ENCODE results near the gene VTA1. TPM values are rescaled to one million over a fixed set of nuclear protein-coding genes. Genes with fewer than 3 reads are reported as not detected.

VTA1 gene
- total RNA-seq, 1 experiment from 2014 or later, result 72.1 TPM

GRCh38 chr6:142246960-142247359 is 99.9 kb downstream of the VTA1 start:
- no peak for ATAC-seq
- Histone ChIP-seq H3K27me3 (ENCODE audit: control insufficient read depth, insufficient read depth, low read length) (no peaks in the 10 kb centered on the region), H3K27ac (ENCODE audit: low read length) (no peak overlapping the region; the same call in 1 of the 2 replicates), H3K4me1 (ENCODE audit: control insufficient read depth, insufficient read depth, low read length) (no peaks in the 10 kb centered on the region), H3K9me3 (ENCODE audit: control insufficient read depth, insufficient read depth, low read depth, low read length) (no peaks in the 10 kb centered on the region), H3K36me3 (ENCODE audit: control insufficient read depth, insufficient read depth, low read length) (no peaks in the 10 kb centered on the region), H3K4me3 (ENCODE audit: low read depth in 2 of 2, low read length in 2 of 2) (no peak overlapping the region)
- in situ Hi-C loops (cut with HindIII; ENCODE audit: low pct_unique_long_range_greater_than_20kb, low sequenced_read_pairs) (no loop called here), intact Hi-C loops (cut with micrococcal nuclease; ENCODE audit: unreplicated experiment) (no loop called here)
- CTCF ChIA-PET, result no interaction called here
- no peak for DNase-seq (ENCODE audit: low read depth, low spot score)
- BruUV-seq (replicated peaks), result no TSS peak
- TF ChIP-seq POLR2AphosphoS5 (IDR thresholded peaks at IDR 0.05; ENCODE audit: low read depth, low read length) (no peak), REST (IDR thresholded peaks at IDR 0.05; ENCODE audit: insufficient read depth in 1 of 2, low read depth in 2 of 2, low read length in 1 of 2) (no peak), SIN3A (IDR thresholded peaks at IDR 0.05; ENCODE audit: borderline replicate concordance, insufficient read depth, low read depth, low read length) (no peak), CTCF (IDR thresholded peaks at IDR 0.05) (no peak), TCF7L2 (IDR thresholded peaks at IDR 0.05; ENCODE audit: low read depth, low read length) (no peak)
- POLR2A ChIA-PET, result no interaction called here

GRCh38 chr6:142249266-142249665 is 102.2 kb downstream of the VTA1 start:
- in situ Hi-C loops (cut with HindIII; ENCODE audit: low pct_unique_long_range_greater_than_20kb, low sequenced_read_pairs) (no loop called here), intact Hi-C loops (cut with micrococcal nuclease; ENCODE audit: unreplicated experiment) (no loop called here)
- CTCF ChIA-PET, result no interaction called here
- POLR2A ChIA-PET, result no interaction called here
- ATAC-seq, result no peak
- TF ChIP-seq POLR2AphosphoS5 (IDR thresholded peaks at IDR 0.05; ENCODE audit: low read depth, low read length), result no peak
- no peak for TF ChIP-seq SIN3A (IDR thresholded peaks at IDR 0.05; ENCODE audit: borderline replicate concordance, insufficient read depth, low read depth, low read length)
- no peak for TF ChIP-seq TCF7L2 (IDR thresholded peaks at IDR 0.05; ENCODE audit: low read depth, low read length)
- TF ChIP-seq CTCF (IDR thresholded peaks at IDR 0.05), result no peak
- no peak for TF ChIP-seq REST (IDR thresholded peaks at IDR 0.05; ENCODE audit: insufficient read depth in 1 of 2, low read depth in 2 of 2, low read length in 1 of 2)
- Histone ChIP-seq H3K9me3 (ENCODE audit: control insufficient read depth, insufficient read depth, low read depth, low read length) (no peaks in the 10 kb centered on the region), H3K4me3 (ENCODE audit: low read depth in 2 of 2, low read length in 2 of 2) (no peak overlapping the region), H3K36me3 (ENCODE audit: control insufficient read depth, insufficient read depth, low read length) (no peaks in the 10 kb centered on the region), H3K4me1 (ENCODE audit: control insufficient read depth, insufficient read depth, low read length) (no peaks in the 10 kb centered on the region), H3K27ac (ENCODE audit: low read length) (no peak overlapping the region), H3K27me3 (ENCODE audit: control insufficient read depth, insufficient read depth, low read length) (no peaks in the 10 kb centered on the region)
- no TSS peak for BruUV-seq (replicated peaks)
- no peak for DNase-seq (ENCODE audit: low read depth, low spot score)
